HUES6 (cell line): Measurements from ENCODE around the gene EZR.

Experiments
- H3K27ac ChIP-seq: 2 replicates; pipeline ENCODE4 v1.7.0; 2013; ENCODE audit warnings: low read depth, mild to moderate bottlenecking, low read length, inconsistent platforms
- H3K27me3 ChIP-seq: 2 replicates; pipeline ENCODE4 v1.6.1; 2013; ENCODE audit warnings: low read length; ENCODE audit not compliant: control insufficient read depth, insufficient read depth
- H3K36me3 ChIP-seq: 2 replicates; pipeline ENCODE4 v1.6.1; 2013; ENCODE audit warnings: low read length; ENCODE audit not compliant: control insufficient read depth, insufficient read depth
- H3K4me1 ChIP-seq: 2 replicates; pipeline ENCODE4 v1.6.1; 2013; ENCODE audit warnings: low read length; ENCODE audit not compliant: control insufficient read depth, insufficient read depth
- H3K4me3 ChIP-seq: 2 replicates; pipeline ENCODE4 v1.5.1; 2013; ENCODE audit warnings: low read depth, low read length
- H3K9ac ChIP-seq: one replicate; pipeline ENCODE4 v1.6.1; 2013; ENCODE audit warnings: mild to moderate bottlenecking, low read length
- H3K9me3 ChIP-seq: 2 replicates; pipeline ENCODE4 v1.6.1; 2013; ENCODE audit warnings: low read depth, low read length; ENCODE audit not compliant: control insufficient read depth, insufficient read depth

EZR gene

DNA sequence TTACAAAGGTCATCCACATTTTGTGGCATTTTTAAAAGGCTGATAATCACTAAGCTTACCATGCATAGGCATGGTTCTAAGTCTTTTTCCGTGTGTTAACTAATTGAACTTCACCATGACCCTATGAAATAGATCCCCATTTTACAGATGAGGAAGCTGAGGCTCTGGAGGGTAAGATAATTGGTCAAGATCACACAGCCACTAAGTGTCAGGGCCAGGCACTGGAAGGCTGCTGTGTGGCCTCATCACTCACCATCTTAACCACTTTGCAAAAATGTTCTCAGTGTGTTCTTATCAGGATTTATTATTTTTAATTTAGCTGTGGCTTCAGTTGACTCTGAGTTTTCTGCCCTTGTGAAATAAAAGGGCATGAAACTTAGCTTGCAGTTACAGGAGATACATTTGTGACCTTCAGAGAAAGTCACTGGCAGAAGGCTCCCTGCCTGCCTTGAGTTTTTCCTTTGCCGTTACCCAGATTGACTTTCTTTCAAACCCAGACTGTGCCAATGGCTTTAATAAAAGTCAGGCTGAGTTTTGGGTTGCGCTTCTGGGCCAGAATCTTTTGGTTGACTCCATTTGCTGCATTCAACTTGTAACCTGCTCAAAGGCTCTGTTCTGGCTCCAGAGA is 82.0 kb downstream of the EZR start:
- Histone ChIP-seq H3K27ac (no peak overlapping the region), H3K9ac (no peak overlapping the region), H3K4me3 (no peak overlapping the region), H3K36me3 (no peaks in the 10 kb centered on the region), H3K4me1 (no peaks in the 10 kb centered on the region), H3K27me3 (no peaks in the 10 kb centered on the region), H3K9me3 (peaks cover 18% of the 10 kb centered on the region)

DNA sequence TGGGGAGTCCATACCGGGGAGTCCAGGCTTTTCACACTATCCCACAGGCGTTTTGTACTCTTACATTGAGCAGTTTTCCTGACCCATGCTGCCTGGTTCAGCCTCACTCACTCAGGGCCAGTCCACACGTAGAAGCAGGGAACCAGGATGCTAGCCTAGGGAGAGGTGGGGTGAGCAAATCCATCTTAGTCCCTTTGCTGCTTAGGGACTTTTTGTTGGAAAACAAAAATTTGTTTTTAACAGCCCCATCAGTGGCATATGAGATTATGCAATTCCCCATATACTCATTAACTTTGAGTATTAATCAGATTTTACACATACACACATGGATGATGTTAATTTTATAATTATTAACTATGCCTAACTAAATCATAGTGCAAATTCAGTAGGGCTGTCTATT is 84.2 kb downstream of the EZR start:
- no peaks in the 10 kb centered on the region for H3K27me3 ChIP-seq
- H3K27ac ChIP-seq, result no peak overlapping the region
- no peaks in the 10 kb centered on the region for H3K4me1 ChIP-seq
- H3K9me3 ChIP-seq, result peaks cover 22% of the 10 kb centered on the region
- no peak overlapping the region for H3K4me3 ChIP-seq
- H3K36me3 ChIP-seq, result no peaks in the 10 kb centered on the region
- no peak overlapping the region for H3K9ac ChIP-seq

DNA sequence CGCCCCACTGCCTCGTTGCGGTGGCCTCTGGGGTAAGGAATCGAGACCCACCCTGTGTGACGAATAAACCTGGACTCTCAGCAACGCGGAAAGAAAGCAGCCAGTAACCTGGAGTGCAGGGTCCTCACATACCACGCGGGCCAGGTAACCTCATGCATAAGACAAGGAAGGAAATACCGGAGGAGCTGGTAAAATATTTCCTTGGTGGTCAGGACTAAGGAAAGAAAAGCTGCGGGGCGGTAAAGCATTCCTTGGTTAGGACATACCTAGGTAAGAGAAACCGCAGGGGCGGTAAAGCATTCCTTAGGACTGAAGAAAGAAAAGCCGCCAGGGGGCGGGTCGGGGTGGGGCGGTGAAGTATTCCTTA is 88.6 kb downstream of the EZR start:
- H3K9me3 ChIP-seq, result peaks cover 17% of the 10 kb centered on the region
- H3K9ac ChIP-seq, result no peak overlapping the region
- no peaks in the 10 kb centered on the region for H3K4me1 ChIP-seq
- H3K27ac ChIP-seq, result no peak overlapping the region
- no peak overlapping the region for H3K4me3 ChIP-seq
- no peaks in the 10 kb centered on the region for H3K27me3 ChIP-seq
- H3K36me3 ChIP-seq, result no peaks in the 10 kb centered on the region

DNA sequence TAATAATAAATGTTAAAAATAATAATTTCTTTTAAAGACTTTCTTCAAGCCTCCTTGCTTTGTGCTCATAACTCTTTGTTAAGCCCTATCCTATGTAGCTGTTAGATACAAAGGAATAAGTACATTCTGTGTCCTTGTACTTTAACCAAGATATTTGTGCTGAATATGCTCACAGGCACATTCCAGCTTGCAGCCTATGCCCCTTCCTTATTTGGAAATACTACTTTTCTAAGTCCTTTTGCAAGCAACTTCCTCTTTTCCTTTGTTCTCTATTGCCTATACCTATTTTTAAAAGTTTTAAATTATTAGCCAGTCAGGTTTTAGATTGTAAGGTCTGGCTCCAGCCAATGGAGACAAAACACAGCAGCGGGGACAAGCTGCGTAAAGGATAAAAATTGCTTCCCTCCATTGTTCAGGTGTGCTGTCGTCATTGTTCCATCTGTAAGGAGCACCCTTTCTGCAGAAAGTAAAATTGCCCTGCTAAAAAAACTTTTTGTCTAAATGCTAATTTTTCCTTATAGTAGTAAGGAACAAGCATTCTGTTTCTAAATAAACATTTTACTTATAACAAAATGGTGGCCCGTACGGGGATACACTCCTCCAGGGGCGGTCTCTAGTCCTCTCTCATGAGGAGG is 89.1 kb downstream of the EZR start:
- no peaks in the 10 kb centered on the region for H3K4me1 ChIP-seq
- H3K27ac ChIP-seq, result no peak overlapping the region
- H3K4me3 ChIP-seq, result no peak overlapping the region
- H3K36me3 ChIP-seq, result no peaks in the 10 kb centered on the region
- H3K27me3 ChIP-seq, result no peaks in the 10 kb centered on the region
- H3K9ac ChIP-seq, result no peak overlapping the region
- peaks cover 17% of the 10 kb centered on the region for H3K9me3 ChIP-seq

DNA sequence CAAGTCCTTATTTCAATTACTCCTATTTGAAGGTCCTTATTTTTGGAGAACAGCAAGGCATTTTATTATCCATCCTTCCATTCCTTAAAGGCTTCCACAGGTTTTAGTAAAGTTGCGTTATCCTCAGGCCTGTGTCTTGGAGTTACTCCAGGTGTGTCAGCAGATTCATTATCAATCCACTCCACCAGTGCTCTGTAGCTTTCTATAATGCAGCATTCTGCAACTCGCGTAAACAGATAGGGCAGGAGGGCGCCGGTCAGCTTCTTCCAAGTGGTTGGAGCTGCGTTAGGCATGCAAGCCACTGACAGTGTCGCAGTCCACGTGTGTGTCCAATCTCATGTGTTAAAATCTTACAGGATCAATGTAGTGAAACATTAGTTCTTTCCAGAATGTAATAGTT is 93.5 kb downstream of the EZR start:
- H3K36me3 ChIP-seq, result no peaks in the 10 kb centered on the region
- no peaks in the 10 kb centered on the region for H3K27me3 ChIP-seq
- no peaks in the 10 kb centered on the region; the same call in 1 of the 2 replicates for H3K4me1 ChIP-seq
- peaks cover 5% of the 10 kb centered on the region; the same call in 1 of the 2 replicates for H3K9me3 ChIP-seq
- H3K4me3 ChIP-seq, result no peak overlapping the region
- no peak overlapping the region for H3K9ac ChIP-seq
- no peak overlapping the region for H3K27ac ChIP-seq

DNA sequence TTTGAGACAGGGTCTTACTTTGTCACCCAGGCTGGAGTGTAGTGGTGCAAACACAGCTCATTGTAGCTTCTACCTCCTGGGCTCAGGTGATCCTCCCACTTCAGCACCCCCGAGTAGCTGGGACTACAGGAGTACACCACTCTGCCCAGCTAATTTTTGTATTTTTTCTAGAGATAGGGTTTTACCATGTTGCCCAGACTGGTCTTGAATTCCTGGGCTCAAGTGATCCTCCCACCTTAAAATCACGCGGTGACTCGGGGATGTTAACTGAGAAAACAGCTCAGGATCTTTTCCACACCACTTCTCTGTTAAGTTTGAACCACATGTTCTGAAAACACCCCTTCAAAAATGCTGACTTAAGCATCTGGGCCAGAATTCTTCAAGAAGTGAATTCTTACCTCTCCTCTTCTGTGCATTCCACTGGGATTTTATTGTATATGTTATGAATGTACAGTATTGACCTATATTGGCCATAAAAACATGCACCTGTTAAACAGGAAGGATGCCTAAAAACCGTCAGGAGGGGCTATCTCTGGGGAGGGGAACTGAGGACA is 96.9 kb downstream of the EZR start:
- peaks cover 7% of the 10 kb centered on the region for H3K4me1 ChIP-seq
- H3K9ac ChIP-seq, result no peak overlapping the region
- H3K27ac ChIP-seq, result no peak overlapping the region
- no peaks in the 10 kb centered on the region for H3K36me3 ChIP-seq
- H3K27me3 ChIP-seq, result no peaks in the 10 kb centered on the region
- no peak overlapping the region for H3K4me3 ChIP-seq
- H3K9me3 ChIP-seq, result no peaks in the 10 kb centered on the region

DNA sequence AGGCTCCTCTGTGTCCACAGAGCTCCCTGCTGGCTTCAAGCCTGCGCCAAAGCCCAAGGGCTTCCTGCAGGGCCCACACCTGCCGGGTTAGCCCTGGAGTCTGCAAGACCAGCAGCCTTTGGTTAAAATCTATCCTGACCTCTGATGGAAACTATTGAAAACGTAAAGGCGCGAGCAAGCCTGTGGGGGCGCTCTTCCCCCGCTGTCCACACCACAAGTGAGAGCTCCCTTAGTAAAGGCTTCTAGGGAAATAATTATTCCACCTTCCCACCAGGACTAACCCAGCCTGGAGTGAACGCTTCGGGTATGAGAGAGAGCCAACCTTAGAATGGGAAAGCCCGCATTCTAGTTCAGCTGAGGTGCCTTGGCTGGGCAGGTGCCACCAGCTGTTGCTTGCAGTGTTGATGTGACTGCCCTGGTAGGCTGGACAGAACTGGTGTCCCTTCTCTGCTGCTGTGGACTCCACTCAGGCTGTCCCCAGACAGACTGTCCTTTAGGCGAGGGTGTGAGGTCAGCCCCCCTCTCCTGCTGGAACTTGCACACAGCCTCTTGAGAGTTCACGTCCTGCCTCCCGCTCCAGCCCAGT is 100.6 kb downstream of the EZR start:
- Histone ChIP-seq H3K36me3 (no peaks in the 10 kb centered on the region), H3K9me3 (no peaks in the 10 kb centered on the region), H3K4me1 (peaks cover 11% of the 10 kb centered on the region), H3K27ac (no peak overlapping the region), H3K27me3 (no peaks in the 10 kb centered on the region), H3K4me3 (no peak overlapping the region), H3K9ac (no peak overlapping the region)

DNA sequence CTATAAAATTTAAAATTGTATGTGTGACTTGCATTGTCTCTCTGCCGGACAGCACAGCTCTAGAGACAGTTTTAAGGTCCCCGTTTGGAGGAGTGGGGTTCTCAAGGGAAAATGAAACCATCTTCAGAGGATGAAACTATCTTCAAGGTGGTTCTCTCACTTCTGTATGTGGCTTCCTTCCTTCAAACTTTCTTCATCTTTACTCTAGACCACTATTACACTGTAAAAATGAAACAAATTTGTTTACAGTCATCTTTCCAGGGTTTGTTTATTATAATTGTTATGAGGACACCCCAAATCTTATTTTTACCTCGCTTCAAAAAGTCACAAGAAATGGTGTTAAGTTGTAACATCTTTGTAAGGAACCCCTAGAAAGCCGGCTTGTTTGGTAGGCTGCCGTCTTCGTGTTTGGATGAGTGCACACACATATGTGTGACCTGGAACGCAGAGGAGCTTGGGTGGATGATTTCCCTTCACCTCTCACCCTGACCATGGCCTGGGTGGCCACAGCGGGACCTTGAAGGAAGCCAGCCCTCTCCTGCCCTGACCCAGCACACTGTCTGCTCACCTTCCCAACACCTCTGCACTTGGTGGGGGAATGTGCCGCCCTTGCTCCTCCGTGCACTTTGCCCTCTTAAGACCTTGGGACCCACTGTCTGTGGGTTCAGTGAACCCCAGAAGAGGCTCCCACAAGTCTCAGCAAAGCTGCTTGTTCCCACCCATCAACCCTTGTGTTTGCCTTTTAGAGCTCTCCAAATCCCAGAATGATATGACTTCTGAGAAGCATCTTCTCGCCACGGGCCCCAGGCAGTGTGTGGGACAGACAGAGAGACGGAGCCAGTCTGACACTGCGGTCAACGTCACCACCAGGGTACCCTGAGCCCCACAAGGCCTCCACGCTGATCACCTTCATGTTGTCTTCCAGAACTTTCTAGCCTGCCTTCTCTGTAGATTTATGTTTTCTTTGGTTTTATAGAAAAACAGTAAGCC is 101.5 kb downstream of the EZR start:
- Histone ChIP-seq H3K27ac (no peak overlapping the region), H3K4me1 (peaks cover 11% of the 10 kb centered on the region), H3K4me3 (no peak overlapping the region)

More for the DNA sequence above, 101.5 kb downstream of the EZR start:
- H3K9ac ChIP-seq, result no peak overlapping the region
- no peaks in the 10 kb centered on the region for H3K27me3 ChIP-seq
- H3K36me3 ChIP-seq, result no peaks in the 10 kb centered on the region
- H3K9me3 ChIP-seq, result no peaks in the 10 kb centered on the region
